Adrenal gland (tissue), 5 donors: ENCODE results near the gene ADH1A.

Experiments
- POLR2A ChIP-seq, 2 donors: fragments of 450-650 bp; IDR thresholded peaks; one replicate each; pipeline ENCODE4 v1.6.1; 2017; ENCODE audit warnings: antibody characterized with exemption in 2 of 2, mild to moderate bottlenecking in 2 of 2, moderate library complexity in 1 of 2
- TF ChIP-seq, protein P1 (sequence below), 6 experiments: fragments of 450-650 bp in 4 of 6; fragments of 200-600 bp in 2 of 6; sonication (generic) in 1 of 6; IDR thresholded peaks; 1 replicate in 5 of 6; 2 replicates in 1 of 6; pipeline versions ENCODE4 v1.5.1 to v1.8.0; 2016 to 2021; ENCODE audit warnings: antibody characterized with exemption in 6 of 6, mild to moderate bottlenecking in 2 of 6, moderate library complexity in 1 of 6
- donor health status: DM: no; HTN: no; CAD: no.

DNA sequence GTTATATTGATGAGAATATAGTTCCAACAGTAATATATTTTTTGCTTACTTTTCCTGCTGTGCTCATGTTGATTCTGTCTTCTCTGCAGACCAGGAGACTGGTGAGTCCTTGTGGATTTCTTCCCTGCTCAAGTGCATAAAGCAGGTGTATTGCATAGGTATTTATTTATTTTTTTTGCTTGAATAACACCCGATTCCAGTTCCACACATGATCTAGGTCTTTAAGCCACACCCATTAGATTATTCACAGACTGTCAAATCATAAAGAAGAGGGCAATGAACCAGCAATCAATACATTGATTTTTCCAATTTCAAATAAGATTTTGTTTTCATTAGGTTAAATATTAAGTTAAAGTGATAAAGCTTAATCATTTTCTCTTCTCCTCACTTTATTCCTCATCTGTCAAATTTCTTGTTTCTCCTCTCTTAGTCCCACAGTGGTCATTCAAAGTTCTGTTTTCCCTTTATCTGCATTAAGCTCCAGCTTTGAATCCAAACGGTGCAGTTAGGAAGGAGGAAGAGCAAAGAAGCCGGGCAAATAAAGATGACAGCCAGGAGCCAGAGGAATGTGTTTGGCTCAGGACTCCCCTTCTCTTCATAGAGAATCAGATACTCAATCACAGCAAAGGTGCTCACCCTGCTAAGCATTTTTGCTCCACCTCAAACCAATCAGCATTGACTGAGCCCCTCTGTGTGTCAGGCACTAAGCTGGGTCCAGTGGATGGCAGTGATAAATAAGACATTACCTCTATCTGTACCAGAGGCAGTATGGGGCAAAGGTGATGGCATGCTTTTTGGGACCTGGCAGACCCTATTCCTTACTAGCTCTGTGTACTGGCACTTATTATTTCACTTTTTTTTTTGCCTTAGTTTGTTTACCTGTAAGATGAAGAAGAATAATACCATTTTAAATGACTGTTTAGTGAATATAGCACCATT lies at the start of gene ADH1A:
- TF ChIP-seq, protein P1, sequence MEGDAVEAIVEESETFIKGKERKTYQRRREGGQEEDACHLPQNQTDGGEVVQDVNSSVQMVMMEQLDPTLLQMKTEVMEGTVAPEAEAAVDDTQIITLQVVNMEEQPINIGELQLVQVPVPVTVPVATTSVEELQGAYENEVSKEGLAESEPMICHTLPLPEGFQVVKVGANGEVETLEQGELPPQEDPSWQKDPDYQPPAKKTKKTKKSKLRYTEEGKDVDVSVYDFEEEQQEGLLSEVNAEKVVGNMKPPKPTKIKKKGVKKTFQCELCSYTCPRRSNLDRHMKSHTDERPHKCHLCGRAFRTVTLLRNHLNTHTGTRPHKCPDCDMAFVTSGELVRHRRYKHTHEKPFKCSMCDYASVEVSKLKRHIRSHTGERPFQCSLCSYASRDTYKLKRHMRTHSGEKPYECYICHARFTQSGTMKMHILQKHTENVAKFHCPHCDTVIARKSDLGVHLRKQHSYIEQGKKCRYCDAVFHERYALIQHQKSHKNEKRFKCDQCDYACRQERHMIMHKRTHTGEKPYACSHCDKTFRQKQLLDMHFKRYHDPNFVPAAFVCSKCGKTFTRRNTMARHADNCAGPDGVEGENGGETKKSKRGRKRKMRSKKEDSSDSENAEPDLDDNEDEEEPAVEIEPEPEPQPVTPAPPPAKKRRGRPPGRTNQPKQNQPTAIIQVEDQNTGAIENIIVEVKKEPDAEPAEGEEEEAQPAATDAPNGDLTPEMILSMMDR (IDR thresholded peaks at IDR 0.05), result no peak
- no peak for TF ChIP-seq POLR2A (IDR thresholded peaks at IDR 0.05)
